RWPE1 (cell line): Measurements from ENCODE around the gene TMEM130.
A peak's percentile ranks its signal among the peaks of the same experiment; 100 is the strongest.

Source experiments
- CTCF ChIA-PET: fragments of 350-600 bp; sonication (Branson Sonifier 250); formaldehyde crosslinking; extraction: SDS; loops from one replicate; lab custom pipeline; 2021; lab: Yijun Ruan, JAX
- POLR2A ChIA-PET: fragments of 400-600 bp; formaldehyde crosslinking; extraction: SDS; loops from one replicate; lab custom pipeline; 2020; ENCODE audit warnings: antibody characterized with exemption; ENCODE audit not compliant: low non-redundant PET; lab: Yijun Ruan, JAX
- DNase-seq: peaks from one replicate; pipeline ENCODE4 v3.0.0; 2012; ENCODE audit warnings: low spot score
- H3K27ac ChIP-seq: fragments of 450-650 bp; 2 replicates; pipeline ENCODE4 v1.5.1; 2017
- CTCF ChIP-seq: fragments of 450-650 bp; conservative IDR thresholded peaks from 2 replicates; pipeline ENCODE4 v1.5.1; 2017; ENCODE audit warnings: low read depth, mild to moderate bottlenecking

TMEM130 gene

GRCh38 chr7:98830972-98831548 is 38.8 kb downstream of the TMEM130 start:
- TF ChIP-seq CTCF: no peak
- no peak for DNase-seq
- H3K27ac ChIP-seq: no peak overlapping the region
- ChIA-PET POLR2A (no interaction called here), CTCF (interaction anchor here (1.2 to 1.4 kb wide), 3 partner anchors 10 to 93 kb away, joined by 3 to 5 read pairs (median 5); no protein-coding TSS in a partner anchor)

DNA sequence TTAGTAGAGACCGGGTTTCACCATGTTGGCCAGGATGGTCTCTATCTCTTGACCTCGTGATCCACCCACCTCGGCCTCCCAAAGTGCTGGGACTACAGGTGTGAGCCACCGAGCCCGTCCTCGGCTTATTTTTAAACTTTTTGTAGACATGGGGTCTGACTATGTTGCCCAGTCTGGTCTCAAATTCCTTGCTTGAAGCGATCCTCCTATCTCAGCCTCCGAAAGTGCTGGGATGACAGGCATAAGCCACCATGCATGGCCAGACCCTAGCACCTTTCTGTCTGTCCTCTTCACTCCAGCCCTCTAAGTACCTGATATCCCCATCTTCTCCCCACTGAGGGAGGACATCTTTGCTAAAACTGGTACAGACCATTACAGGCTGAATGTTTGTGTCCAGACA is 41.4 kb downstream of the TMEM130 start:
- POLR2A ChIA-PET: no interaction called here
- CTCF ChIA-PET: no interaction called here

GRCh38 chr7:98827258-98827657 is 42.6 kb downstream of the TMEM130 start:
- H3K27ac ChIP-seq: no peak overlapping the region
- ChIA-PET POLR2A (no interaction called here), CTCF (interaction anchor here (0.6 kb wide), 1 partner anchor 406 kb away, joined by 3 read pairs; no protein-coding TSS in a partner anchor)
- DNase-seq: no peak
- no peak for TF ChIP-seq CTCF

More for the DNA sequence above, 41.4 kb downstream of the TMEM130 start:
- no peak overlapping the region for H3K27ac ChIP-seq
- DNase-seq: no peak
- TF ChIP-seq CTCF: no peak

GRCh38 chr7:98826811-98827231 is 43.0 kb downstream of the TMEM130 start:
- no peak for DNase-seq
- H3K27ac ChIP-seq: peak overlapping the region; percentile 10; the same call in 1 of the 2 replicates
- no peak for TF ChIP-seq CTCF
- ChIA-PET CTCF (interaction anchor here (0.6 kb wide), 1 partner anchor 406 kb away, joined by 3 read pairs; no protein-coding TSS in a partner anchor), POLR2A (no interaction called here)

DNA sequence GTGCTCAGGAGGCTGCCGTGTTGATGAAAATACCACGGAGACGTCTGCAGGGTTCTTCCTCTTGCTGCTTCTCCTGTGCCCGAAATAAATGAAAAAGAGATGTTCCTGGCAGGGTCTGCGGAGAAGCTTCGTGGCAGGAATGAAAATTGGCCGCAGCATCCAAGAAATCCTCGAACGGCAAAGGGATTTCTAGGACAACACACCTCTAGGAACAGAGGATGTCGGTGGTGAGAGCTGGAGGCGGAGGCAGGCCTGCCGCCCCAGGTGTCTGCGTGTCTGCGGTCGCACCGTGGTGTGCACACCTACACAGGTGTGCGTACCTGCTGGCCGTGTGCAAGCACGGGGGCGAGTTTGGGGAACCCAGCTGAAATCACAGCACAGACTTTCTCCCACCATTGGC is 43.4 kb downstream of the TMEM130 start:
- POLR2A ChIA-PET: no interaction called here

DNA sequence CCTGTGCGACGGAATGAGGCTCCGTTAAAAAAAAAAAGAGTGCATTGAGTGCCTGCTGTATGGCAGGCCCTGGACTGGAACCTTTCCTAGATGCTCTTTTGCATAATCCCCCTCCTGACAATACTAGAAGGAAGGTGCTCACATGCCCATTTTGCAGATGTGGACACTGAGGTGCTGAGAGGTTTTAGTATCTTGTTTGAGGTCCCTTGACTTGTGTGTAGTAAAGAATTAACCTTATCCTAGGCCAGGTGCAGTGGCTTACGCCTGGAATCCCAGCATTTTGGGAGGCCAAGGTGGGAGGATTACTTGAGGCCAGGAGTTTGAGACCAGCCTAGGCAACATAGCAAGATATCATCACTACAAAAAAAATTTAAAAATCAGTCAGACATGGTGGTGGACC is 46.6 kb downstream of the TMEM130 start:
- no peak for TF ChIP-seq CTCF
- ChIA-PET CTCF (interaction anchor here (1.1 kb wide), 1 partner anchor 10 kb away, joined by 5 read pairs; no protein-coding TSS in a partner anchor), POLR2A (interaction anchor here (0.6 kb wide), 1 partner anchor 66 kb away, joined by 5 read pairs; no protein-coding TSS in a partner anchor)
- peak overlapping the region; percentile 55 for H3K27ac ChIP-seq
- DNase-seq: no peak

More for the DNA sequence above, 43.4 kb downstream of the TMEM130 start:
- H3K27ac ChIP-seq: peak overlapping the region; percentile 10; the same call in 1 of the 2 replicates
- no peak for TF ChIP-seq CTCF
- DNase-seq: no peak
- CTCF ChIA-PET: no interaction called here
